Stimulated activated CD8-positive, alpha-beta memory T cell treated with anti-CD3 and anti-CD28 coated beads, Interleukin-12 subunit alpha, Interleukin-12 subunit beta, amount 100 ng/mL, for 24 hours (primary cell): Measurements from ENCODE around the gene GAPVD1.
A peak's percentile ranks its signal among the peaks of the same experiment; 100 is the strongest.
"Not testable (repeated sequence)": the region's sequence is repeated elsewhere in the genome, so short reads cannot be mapped to it uniquely, and the experiment has no call there.

Source experiments
- DNase-seq: peaks from one replicate; pipeline ENCODE4 v3.0.0-alpha.2; 2020; ENCODE audit errors: extremely low read depth

GAPVD1 gene

GRCh38 chr9:125316359-125316758 lies 54.7 kb downstream of the GAPVD1 start:
- not testable (repeated sequence) for DNase-seq

- DNase-seq: no peak
These were observed 56.1 kb downstream of the GAPVD1 start for GRCh38 chr9:125317704-125318103.

GRCh38 chr9:125321496-125321895 lies 59.9 kb downstream of the GAPVD1 start:
- no peak for DNase-seq

- no peak for DNase-seq
These were observed 62.0 kb downstream of the GAPVD1 start for GRCh38 chr9:125323615-125324014.

GRCh38 chr9:125325826-125326225 lies 64.2 kb downstream of the GAPVD1 start:
- no peak for DNase-seq

GRCh38 chr9:125329978-125330377 lies 68.4 kb downstream of the GAPVD1 start:
- DNase-seq: no peak

- no peak for DNase-seq
These were observed 69.0 kb downstream of the GAPVD1 start for GRCh38 chr9:125330587-125330986.

- peak; percentile 10 for DNase-seq
These were observed 70.9 kb downstream of the GAPVD1 start for GRCh38 chr9:125332527-125332926.

- DNase-seq: no peak
These were observed 75.6 kb downstream of the GAPVD1 start for GRCh38 chr9:125337236-125337635.

- no peak for DNase-seq
These were observed 77.3 kb downstream of the GAPVD1 start for GRCh38 chr9:125338929-125339328.

- no peak for DNase-seq
These were observed 79.9 kb downstream of the GAPVD1 start for GRCh38 chr9:125341566-125341965.

- DNase-seq: no peak
These were observed 82.1 kb downstream of the GAPVD1 start for GRCh38 chr9:125343518-125344275.

- DNase-seq: no peak
These were observed 84.6 kb downstream of the GAPVD1 start for GRCh38 chr9:125346080-125346732.

- no peak for DNase-seq
These were observed 94.0 kb downstream of the GAPVD1 start for GRCh38 chr9:125355601-125356000.

- no peak for DNase-seq
These were observed 94.4 kb downstream of the GAPVD1 start for GRCh38 chr9:125356032-125356431.

GRCh38 chr9:125359011-125359410 lies 97.4 kb downstream of the GAPVD1 start:
- DNase-seq: no peak

GRCh38 chr9:125360601-125361000 lies 99.0 kb downstream of the GAPVD1 start:
- no peak for DNase-seq

GRCh38 chr9:125361837-125362531 lies 100.4 kb downstream of the GAPVD1 start:
- no peak for DNase-seq

GRCh38 chr9:125366676-125367075 lies 105.0 kb downstream of the GAPVD1 start:
- no peak for DNase-seq

GRCh38 chr9:125370786-125371185 lies 109.2 kb downstream of the GAPVD1 start:
- DNase-seq: no peak

GRCh38 chr9:125372441-125373226 lies 111.0 kb downstream of the GAPVD1 start:
- no peak for DNase-seq
